ENCODE data around the gene MRPL14.

GRCh38 chr6:44120692-44121443 is 6.4 kb downstream of the MRPL14 start:
- TF ChIP-seq POLR2A (IDR thresholded peaks at IDR 0.05): no peak
- TF ChIP-seq CTCF (IDR thresholded peaks at IDR 0.05): no peak

All from tibial nerve (tissue), 3 donors.